ENCODE measurements around the gene PKD1L1.

The PKD1L1 gene

GRCh38 chr7:47735431-47736345 lies 212.6 kb downstream of the PKD1L1 start:
- DNase-seq (ENCODE audit: low read depth) = no peak

GRCh38 chr7:47734949-47735291 lies 213.3 kb downstream of the PKD1L1 start:
- DNase-seq (ENCODE audit: low read depth) = no peak

- DNase-seq (ENCODE audit: low read depth) = no peak
Observed at GRCh38 chr7:47734287-47734948, 213.8 kb downstream of the PKD1L1 start.

- no peak for DNase-seq (ENCODE audit: low read depth)
Observed at GRCh38 chr7:47730142-47730541, 218.1 kb downstream of the PKD1L1 start.

GRCh38 chr7:47726047-47726726 lies 222.1 kb downstream of the PKD1L1 start:
- DNase-seq (ENCODE audit: low read depth) = no peak

- DNase-seq (ENCODE audit: low read depth) = no peak
Observed at GRCh38 chr7:47725031-47725780, 223.1 kb downstream of the PKD1L1 start.
